ENCODE data around the gene ACSM6.

ACSM6 gene

DNA sequence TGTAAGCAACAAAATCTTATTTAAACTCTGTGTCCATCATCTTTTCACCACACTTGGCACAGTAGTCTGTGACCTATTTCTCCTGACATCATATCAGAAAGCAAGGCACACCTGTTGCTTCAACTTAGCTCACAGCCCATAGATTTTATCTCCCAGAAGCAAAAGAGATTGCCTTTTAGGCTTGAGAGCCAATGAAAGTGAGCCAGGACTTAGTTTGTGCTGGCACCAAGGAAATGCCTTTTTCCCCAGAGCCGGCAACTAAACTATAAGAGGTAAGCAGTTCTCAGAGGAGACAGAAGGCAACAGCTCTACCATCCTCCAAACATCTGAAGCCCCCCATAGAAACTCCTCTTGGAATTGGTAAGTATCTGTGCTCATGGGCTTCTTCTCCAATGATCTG is at the start of gene ACSM6:
TSS of gene ACSM6 (plus strand) at position 295 of the 400 bp plus-strand sequence. CDS start 248 bp downstream, outside the sequence.
- ATAC-seq = no peak
- TF ChIP-seq TSHZ2 (CRISPR knock-in tag; IDR thresholded peaks at IDR 0.05) = no peak
- TF ChIP-seq ESRRG (CRISPR knock-in tag; IDR thresholded peaks at IDR 0.05) = no peak
- TF ChIP-seq ZNF8 (CRISPR knock-in tag; IDR thresholded peaks at IDR 0.05) = no peak
- TF ChIP-seq, protein P1, sequence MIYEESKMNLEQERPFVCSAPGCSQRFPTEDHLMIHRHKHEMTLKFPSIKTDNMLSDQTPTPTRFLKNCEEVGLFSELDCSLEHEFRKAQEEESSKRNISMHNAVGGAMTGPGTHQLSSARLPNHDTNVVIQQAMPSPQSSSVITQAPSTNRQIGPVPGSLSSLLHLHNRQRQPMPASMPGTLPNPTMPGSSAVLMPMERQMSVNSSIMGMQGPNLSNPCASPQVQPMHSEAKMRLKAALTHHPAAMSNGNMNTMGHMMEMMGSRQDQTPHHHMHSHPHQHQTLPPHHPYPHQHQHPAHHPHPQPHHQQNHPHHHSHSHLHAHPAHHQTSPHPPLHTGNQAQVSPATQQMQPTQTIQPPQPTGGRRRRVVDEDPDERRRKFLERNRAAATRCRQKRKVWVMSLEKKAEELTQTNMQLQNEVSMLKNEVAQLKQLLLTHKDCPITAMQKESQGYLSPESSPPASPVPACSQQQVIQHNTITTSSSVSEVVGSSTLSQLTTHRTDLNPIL (CRISPR knock-in tag; IDR thresholded peaks at IDR 0.05; ENCODE audit: low read depth) = no peak
- TF ChIP-seq TCF4 (CRISPR knock-in tag; IDR thresholded peaks at IDR 0.05; ENCODE audit: borderline replicate concordance) = no peak
- no peak for TF ChIP-seq OSR1 (CRISPR knock-in tag; IDR thresholded peaks at IDR 0.05)

DNA sequence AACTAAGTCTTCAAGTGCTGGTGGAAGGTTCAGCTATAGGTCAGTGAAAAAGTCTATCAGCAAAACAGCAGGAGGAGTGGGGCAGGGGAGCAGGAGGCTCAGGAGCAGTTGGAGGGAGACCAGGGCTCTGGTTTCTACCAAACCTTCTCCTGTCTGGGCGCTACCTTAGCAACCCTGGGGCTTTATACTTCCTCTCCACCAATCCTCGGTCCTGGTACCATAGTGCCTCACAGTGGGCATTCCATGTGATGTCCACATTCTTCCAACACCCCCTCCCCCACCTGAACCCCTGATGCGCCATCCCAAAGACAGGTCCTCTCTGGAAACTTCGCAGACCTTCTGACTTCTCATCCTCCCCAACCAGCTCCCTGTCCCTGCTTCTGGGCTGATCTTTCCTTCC is 25.3 kb upstream of the ACSM6 start:
- TF ChIP-seq CSDC2 (CRISPR knock-in tag; IDR thresholded peaks at IDR 0.05) = no peak
- no peak for TF ChIP-seq ZNF8 (CRISPR knock-in tag; IDR thresholded peaks at IDR 0.05)
- TF ChIP-seq, protein P2, sequence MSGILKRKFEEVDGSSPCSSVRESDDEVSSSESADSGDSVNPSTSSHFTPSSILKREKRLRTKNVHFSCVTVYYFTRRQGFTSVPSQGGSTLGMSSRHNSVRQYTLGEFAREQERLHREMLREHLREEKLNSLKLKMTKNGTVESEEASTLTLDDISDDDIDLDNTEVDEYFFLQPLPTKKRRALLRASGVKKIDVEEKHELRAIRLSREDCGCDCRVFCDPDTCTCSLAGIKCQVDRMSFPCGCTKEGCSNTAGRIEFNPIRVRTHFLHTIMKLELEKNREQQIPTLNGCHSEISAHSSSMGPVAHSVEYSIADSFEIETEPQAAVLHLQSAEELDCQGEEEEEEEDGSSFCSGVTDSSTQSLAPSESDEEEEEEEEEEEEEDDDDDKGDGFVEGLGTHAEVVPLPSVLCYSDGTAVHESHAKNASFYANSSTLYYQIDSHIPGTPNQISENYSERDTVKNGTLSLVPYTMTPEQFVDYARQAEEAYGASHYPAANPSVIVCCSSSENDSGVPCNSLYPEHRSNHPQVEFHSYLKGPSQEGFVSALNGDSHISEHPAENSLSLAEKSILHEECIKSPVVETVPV (CRISPR knock-in tag; IDR thresholded peaks at IDR 0.05) = no peak
- TF ChIP-seq ZNF565 (CRISPR knock-in tag; conservative IDR thresholded peaks at IDR 0.05; ENCODE audit: low read depth) = no peak
- no peak for TF ChIP-seq ZFP30 (CRISPR knock-in tag; IDR thresholded peaks at IDR 0.05)
- TF ChIP-seq ISL1 (CRISPR knock-in tag; IDR thresholded peaks at IDR 0.05) = no peak
- no peak for TF ChIP-seq ZC3H10 (CRISPR knock-in tag; IDR thresholded peaks at IDR 0.05)
- TF ChIP-seq, protein P1 (CRISPR knock-in tag; IDR thresholded peaks at IDR 0.05; ENCODE audit: low read depth) = no peak
- no peak for TF ChIP-seq GLIS3 (CRISPR knock-in tag; IDR thresholded peaks at IDR 0.05)
- TF ChIP-seq ARNTL (CRISPR knock-in tag; IDR thresholded peaks at IDR 0.05; ENCODE audit: borderline replicate concordance, low read depth) = no peak
- TF ChIP-seq OSR1 (CRISPR knock-in tag; IDR thresholded peaks at IDR 0.05) = no peak
- TF ChIP-seq TCF4 (CRISPR knock-in tag; IDR thresholded peaks at IDR 0.05; ENCODE audit: borderline replicate concordance) = no peak
- no peak for TF ChIP-seq PATZ1 (CRISPR knock-in tag; IDR thresholded peaks at IDR 0.05; ENCODE audit: borderline replicate concordance)
- TF ChIP-seq RARB (CRISPR knock-in tag; IDR thresholded peaks at IDR 0.05) = no peak
- TF ChIP-seq ZNF70 (CRISPR knock-in tag; IDR thresholded peaks at IDR 0.05) = no peak
- no peak for TF ChIP-seq TOX (CRISPR knock-in tag; IDR thresholded peaks at IDR 0.05; ENCODE audit: borderline replicate concordance)
- no peak for TF ChIP-seq BACH2 (CRISPR knock-in tag; IDR thresholded peaks at IDR 0.05; ENCODE audit: borderline replicate concordance)
- ATAC-seq = no peak

DNA sequence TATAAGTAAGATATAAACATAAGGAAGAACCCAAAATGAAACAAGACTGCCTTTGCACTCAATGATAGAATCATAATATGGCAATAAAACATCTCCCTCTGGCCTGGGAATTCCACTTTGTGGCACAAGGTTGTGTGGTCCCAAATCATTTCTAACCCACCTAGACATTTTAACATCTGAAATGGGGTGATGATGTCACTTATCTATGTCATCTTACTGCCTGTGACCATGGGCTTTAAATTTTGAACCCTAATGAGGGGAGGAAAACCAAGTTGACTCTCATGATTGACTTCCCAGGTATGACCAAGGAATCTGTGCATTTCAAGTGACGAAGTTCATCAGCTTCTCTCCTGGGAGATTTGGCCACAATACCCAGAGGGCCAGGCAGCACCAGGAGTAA is 24.5 kb upstream of the ACSM6 start:
- ATAC-seq = no peak
- TF ChIP-seq TSHZ2 (CRISPR knock-in tag; IDR thresholded peaks at IDR 0.05) (no peak), SNAI2 (CRISPR knock-in tag; IDR thresholded peaks at IDR 0.05) (no peak), ZFP3 (CRISPR knock-in tag; IDR thresholded peaks at IDR 0.05) (no peak), ZFP30 (CRISPR knock-in tag; IDR thresholded peaks at IDR 0.05) (no peak), ZNF70 (CRISPR knock-in tag; IDR thresholded peaks at IDR 0.05) (no peak), TOX (CRISPR knock-in tag; IDR thresholded peaks at IDR 0.05; ENCODE audit: borderline replicate concordance) (no peak), ZNF8 (CRISPR knock-in tag; IDR thresholded peaks at IDR 0.05) (no peak), BACH2 (CRISPR knock-in tag; IDR thresholded peaks at IDR 0.05; ENCODE audit: borderline replicate concordance) (no peak)
- TF ChIP-seq, protein P3, sequence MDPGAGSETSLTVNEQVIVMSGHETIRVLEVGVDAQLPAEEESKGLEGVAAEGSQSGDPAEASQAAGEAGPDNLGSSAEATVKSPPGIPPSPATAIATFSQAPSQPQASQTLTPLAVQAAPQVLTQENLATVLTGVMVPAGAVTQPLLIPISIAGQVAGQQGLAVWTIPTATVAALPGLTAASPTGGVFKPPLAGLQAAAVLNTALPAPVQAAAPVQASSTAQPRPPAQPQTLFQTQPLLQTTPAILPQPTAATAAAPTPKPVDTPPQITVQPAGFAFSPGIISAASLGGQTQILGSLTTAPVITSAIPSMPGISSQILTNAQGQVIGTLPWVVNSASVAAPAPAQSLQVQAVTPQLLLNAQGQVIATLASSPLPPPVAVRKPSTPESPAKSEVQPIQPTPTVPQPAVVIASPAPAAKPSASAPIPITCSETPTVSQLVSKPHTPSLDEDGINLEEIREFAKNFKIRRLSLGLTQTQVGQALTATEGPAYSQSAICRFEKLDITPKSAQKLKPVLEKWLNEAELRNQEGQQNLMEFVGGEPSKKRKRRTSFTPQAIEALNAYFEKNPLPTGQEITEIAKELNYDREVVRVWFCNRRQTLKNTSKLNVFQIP (CRISPR knock-in tag; IDR thresholded peaks at IDR 0.05; ENCODE audit: borderline replicate concordance, low read depth) = no peak
- TF ChIP-seq, protein P1 (CRISPR knock-in tag; IDR thresholded peaks at IDR 0.05; ENCODE audit: low read depth) = no peak
